ENCODE measurements around the gene PALS2. TPM values are rescaled to one million over a fixed set of nuclear protein-coding genes. Genes with fewer than 3 reads are reported as not detected.

PALS2 gene
- total RNA-seq, 2 experiments from 2014 or later, result 26.3 to 75.9 TPM

DNA sequence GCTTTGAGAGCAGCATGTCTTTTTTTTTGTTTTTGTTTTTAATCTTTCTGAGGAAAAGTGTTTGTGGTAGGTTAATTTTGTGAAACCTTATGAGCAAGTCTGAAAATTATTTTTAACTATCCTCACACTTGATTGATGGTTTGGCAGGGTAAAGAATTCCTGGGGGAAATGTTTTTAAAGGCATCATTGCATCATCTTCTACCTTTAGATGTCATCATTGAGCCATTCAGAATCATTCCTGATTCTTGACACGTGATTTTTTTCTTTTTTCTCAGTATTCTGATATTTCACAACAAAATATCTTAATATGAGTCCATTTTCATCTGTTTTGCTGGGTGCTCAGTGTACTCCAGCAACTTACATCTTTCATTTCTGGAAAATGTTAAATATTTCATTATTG, 28.3 kb downstream of the PALS2 start:
- H4K20me1 ChIP-seq (ENCODE audit: insufficient read depth, low read length), result no peaks in the 10 kb centered on the region
- CTCF ChIA-PET (ENCODE audit: unreplicated experiment), result no interaction called here
- no peaks in the 10 kb centered on the region for H3K4me1 ChIP-seq (ENCODE audit: insufficient read depth, low read length, poor library complexity, severe bottlenecking)
- H3K9me2 ChIP-seq (ENCODE audit: insufficient read depth, low read length), result no peaks in the 10 kb centered on the region
- no peak overlapping the region for H3K4me3 ChIP-seq (ENCODE audit: low read depth, low read length, poor library complexity, severe bottlenecking)
- POLR2A ChIA-PET, result interaction anchor here (0.6 to 1.2 kb wide), 2 partner anchors 19 kb away, joined by 4 to 6 read pairs; no protein-coding TSS in a partner anchor
- TF ChIP-seq, protein P1, sequence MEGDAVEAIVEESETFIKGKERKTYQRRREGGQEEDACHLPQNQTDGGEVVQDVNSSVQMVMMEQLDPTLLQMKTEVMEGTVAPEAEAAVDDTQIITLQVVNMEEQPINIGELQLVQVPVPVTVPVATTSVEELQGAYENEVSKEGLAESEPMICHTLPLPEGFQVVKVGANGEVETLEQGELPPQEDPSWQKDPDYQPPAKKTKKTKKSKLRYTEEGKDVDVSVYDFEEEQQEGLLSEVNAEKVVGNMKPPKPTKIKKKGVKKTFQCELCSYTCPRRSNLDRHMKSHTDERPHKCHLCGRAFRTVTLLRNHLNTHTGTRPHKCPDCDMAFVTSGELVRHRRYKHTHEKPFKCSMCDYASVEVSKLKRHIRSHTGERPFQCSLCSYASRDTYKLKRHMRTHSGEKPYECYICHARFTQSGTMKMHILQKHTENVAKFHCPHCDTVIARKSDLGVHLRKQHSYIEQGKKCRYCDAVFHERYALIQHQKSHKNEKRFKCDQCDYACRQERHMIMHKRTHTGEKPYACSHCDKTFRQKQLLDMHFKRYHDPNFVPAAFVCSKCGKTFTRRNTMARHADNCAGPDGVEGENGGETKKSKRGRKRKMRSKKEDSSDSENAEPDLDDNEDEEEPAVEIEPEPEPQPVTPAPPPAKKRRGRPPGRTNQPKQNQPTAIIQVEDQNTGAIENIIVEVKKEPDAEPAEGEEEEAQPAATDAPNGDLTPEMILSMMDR (conservative IDR thresholded peaks at IDR 0.05; ENCODE audit: low read length), result no peak
- no peak for TF ChIP-seq EZH2phosphoT487 (IDR thresholded peaks at IDR 0.05; ENCODE audit: borderline replicate concordance, low read depth, low read length)
- no peak overlapping the region for H3K4me2 ChIP-seq (ENCODE audit: low read length)
- no peak overlapping the region for H3K27ac ChIP-seq (ENCODE audit: low read depth, low read length, poor library complexity, severe bottlenecking)
- H3K79me2 ChIP-seq (ENCODE audit: insufficient read depth, low read depth, low read length), result peaks cover 68% of the 10 kb centered on the region
- no TSS peak for BruUV-seq (replicated peaks)
- DNase-seq (ENCODE audit: low spot score), result no peak
- intact Hi-C loops (cut with micrococcal nuclease; ENCODE audit: unreplicated experiment), result no loop called here
- H3K36me3 ChIP-seq (ENCODE audit: insufficient read depth, low read length), result peaks cover 18% of the 10 kb centered on the region
- H3K9me3 ChIP-seq (ENCODE audit: low read length), result peaks cover 19% of the 10 kb centered on the region
- no peak overlapping the region for H2AFZ ChIP-seq (ENCODE audit: low read length)

DNA sequence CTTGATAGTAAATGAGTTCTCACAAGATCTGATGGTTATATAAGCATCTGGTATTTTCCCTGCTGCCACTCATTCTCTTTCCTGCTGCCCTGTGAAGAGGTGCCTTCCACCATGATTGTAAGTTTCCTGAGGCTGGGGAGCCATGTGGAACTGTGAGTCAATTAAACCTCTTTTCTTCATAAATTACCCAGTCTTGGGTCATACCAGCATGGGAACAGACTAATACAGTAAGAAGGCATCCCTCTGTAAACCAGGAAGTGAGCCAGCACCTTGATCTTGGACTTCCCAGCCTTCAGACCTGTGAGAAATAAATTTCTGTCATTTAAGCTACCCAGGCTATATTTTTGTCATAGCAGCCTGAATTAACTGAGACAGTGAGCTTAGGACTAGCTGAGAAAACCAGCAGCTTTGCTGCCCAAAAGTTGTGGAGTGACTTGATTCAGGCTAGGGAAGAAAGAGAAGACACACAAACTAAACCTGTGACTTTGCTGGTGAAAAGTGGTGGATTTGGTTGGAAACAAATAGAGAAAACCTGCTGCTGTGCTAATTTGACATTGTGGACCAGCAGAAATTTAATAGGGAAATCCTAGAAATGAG, 29.7 kb downstream of the PALS2 start:
- BruUV-seq (replicated peaks), result no TSS peak
- ChIA-PET POLR2A (interaction anchor here (0.7 to 1.2 kb wide), 2 partner anchors 18 to 20 kb away, joined by 3 to 4 read pairs; no protein-coding TSS in a partner anchor), CTCF (ENCODE audit: unreplicated experiment) (interaction anchor here (1.2 kb wide), 1 partner anchor 11 kb away, joined by 3 read pairs; no protein-coding TSS in a partner anchor)
- H4K20me1 ChIP-seq (ENCODE audit: insufficient read depth, low read length), result no peaks in the 10 kb centered on the region
- peaks cover 70% of the 10 kb centered on the region for H3K79me2 ChIP-seq (ENCODE audit: insufficient read depth, low read depth, low read length)
- H3K4me2 ChIP-seq (ENCODE audit: low read length), result no peak overlapping the region
- H3K27ac ChIP-seq (ENCODE audit: low read depth, low read length, poor library complexity, severe bottlenecking), result no peak overlapping the region
- intact Hi-C loops (cut with micrococcal nuclease; ENCODE audit: unreplicated experiment), result no loop called here
- H3K4me3 ChIP-seq (ENCODE audit: low read depth, low read length, poor library complexity, severe bottlenecking), result no peak overlapping the region
- peaks cover 19% of the 10 kb centered on the region for H3K9me3 ChIP-seq (ENCODE audit: low read length)
- no peak for DNase-seq (ENCODE audit: low spot score)
- H3K9me2 ChIP-seq (ENCODE audit: insufficient read depth, low read length), result no peaks in the 10 kb centered on the region
- no peak overlapping the region for H2AFZ ChIP-seq (ENCODE audit: low read length)
- peaks cover 3% of the 10 kb centered on the region for H3K4me1 ChIP-seq (ENCODE audit: insufficient read depth, low read length, poor library complexity, severe bottlenecking)
- H3K36me3 ChIP-seq (ENCODE audit: insufficient read depth, low read length), result peaks cover 18% of the 10 kb centered on the region
- TF ChIP-seq, protein P1 (conservative IDR thresholded peaks at IDR 0.05; ENCODE audit: low read length), result no peak
- no peak for TF ChIP-seq EZH2phosphoT487 (IDR thresholded peaks at IDR 0.05; ENCODE audit: borderline replicate concordance, low read depth, low read length)

DNA sequence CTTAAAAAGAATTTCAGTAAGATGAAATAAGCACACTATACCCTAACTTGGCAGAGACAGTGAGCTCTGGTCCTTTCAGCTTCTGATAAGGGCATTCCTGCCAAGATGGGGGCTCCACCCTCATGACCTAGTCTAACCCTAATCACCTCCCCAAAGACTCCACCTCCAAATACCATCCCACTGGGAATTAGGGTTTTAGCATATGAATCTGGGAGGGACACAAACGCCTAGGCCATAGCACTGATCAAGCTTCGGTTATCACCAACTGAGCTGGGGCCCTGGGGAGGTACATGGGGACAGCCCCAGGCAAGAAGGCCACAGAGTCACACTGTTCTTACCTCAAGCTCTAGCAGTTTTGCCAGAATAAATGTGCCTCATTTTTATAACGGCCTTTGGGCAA, 31.4 kb downstream of the PALS2 start:
- Histone ChIP-seq H3K9me2 (ENCODE audit: insufficient read depth, low read length) (no peaks in the 10 kb centered on the region), H4K20me1 (ENCODE audit: insufficient read depth, low read length) (0 out of 2 replicates have a peak, but pooled peaks cover 2% of the 10 kb centered on the region), H2AFZ (ENCODE audit: low read length) (no peak overlapping the region), H3K36me3 (ENCODE audit: insufficient read depth, low read length) (peaks cover 18% of the 10 kb centered on the region), H3K9me3 (ENCODE audit: low read length) (peaks cover 19% of the 10 kb centered on the region), H3K79me2 (ENCODE audit: insufficient read depth, low read depth, low read length) (peaks cover 70% of the 10 kb centered on the region), H3K27ac (ENCODE audit: low read depth, low read length, poor library complexity, severe bottlenecking) (no peak overlapping the region), H3K4me2 (ENCODE audit: low read length) (no peak overlapping the region), H3K4me1 (ENCODE audit: insufficient read depth, low read length, poor library complexity, severe bottlenecking) (peaks cover 18% of the 10 kb centered on the region), H3K4me3 (ENCODE audit: low read depth, low read length, poor library complexity, severe bottlenecking) (no peak overlapping the region)
- POLR2A ChIA-PET, result interaction anchor here (0.6 to 1.0 kb wide), 3 partner anchors 10 to 224 kb away, joined by 3 to 9 read pairs (median 3); no protein-coding TSS in a partner anchor
- DNase-seq (ENCODE audit: low spot score), result no peak
- TF ChIP-seq, protein P1 (conservative IDR thresholded peaks at IDR 0.05; ENCODE audit: low read length), result no peak
- TF ChIP-seq EZH2phosphoT487 (IDR thresholded peaks at IDR 0.05; ENCODE audit: borderline replicate concordance, low read depth, low read length), result no peak
- CTCF ChIA-PET (ENCODE audit: unreplicated experiment), result no interaction called here
- intact Hi-C loops (cut with micrococcal nuclease; ENCODE audit: unreplicated experiment), result no loop called here
- no TSS peak for BruUV-seq (replicated peaks)
